Vagina (tissue), 2 donors: ENCODE data around the gene PDXK. TPM values are rescaled to one million over a fixed set of nuclear protein-coding genes. Genes with fewer than 3 reads are reported as not detected.

ENCODE experiments used
- DNase-seq, 2 donors: peaks; one replicate each; pipeline ENCODE4 v3.0.0-alpha.2; 2017; ENCODE audit errors: extremely low spot score in 2 of 2
- H3K27ac ChIP-seq: fragments of 200-600 bp; sonication (generic); one replicate; pipeline ENCODE4 v1.5.1; 2019
- H3K27me3 ChIP-seq: fragments of 200-600 bp; sonication (generic); one replicate; pipeline ENCODE4 v1.5.1; 2019
- H3K36me3 ChIP-seq, 2 donors: fragments of 200-600 bp; sonication (generic); one replicate each; pipeline ENCODE4 v1.5.1; 2017 to 2019
- H3K4me1 ChIP-seq: fragments of 200-600 bp; sonication (generic); one replicate; pipeline ENCODE4 v1.5.1; 2019
- H3K4me3 ChIP-seq, 2 donors: fragments of 200-600 bp; sonication (generic); 1 replicate in 1 of 2; 2 replicates in 1 of 2; pipeline ENCODE4 v1.5.1; 2016 to 2019
- H3K9me3 ChIP-seq: fragments of 200-600 bp; sonication (generic); one replicate; pipeline ENCODE4 v1.5.1; 2019
- CTCF ChIP-seq, 3 experiments: fragments of 450-650 bp in 2 of 3; fragments of 200-600 bp in 1 of 3; sonication (generic) in 1 of 3; IDR thresholded peaks; one replicate each; pipeline ENCODE4 v1.5.1; 2017 to 2019; ENCODE audit warnings: antibody characterized with exemption in 3 of 3, mild to moderate bottlenecking in 2 of 3, moderate library complexity in 2 of 3
- POLR2A ChIP-seq, 2 donors: fragments of 450-650 bp; IDR thresholded peaks; one replicate each; pipeline ENCODE4 v1.6.1; 2017; ENCODE audit warnings: antibody characterized with exemption in 2 of 2, mild to moderate bottlenecking in 2 of 2, moderate library complexity in 2 of 2
- POLR2AphosphoS5 ChIP-seq, 2 donors: sonication (generic); formaldehyde crosslinking; IDR thresholded peaks; one replicate each; pipeline ENCODE4 v1.9.0; 2017; ENCODE audit warnings: antibody characterized with exemption in 2 of 2, mild to moderate bottlenecking in 2 of 2, low read depth in 1 of 2; ENCODE audit not compliant: insufficient read depth in 1 of 2
- intact Hi-C: fragments of 100-400 bp; cut with DNase I; formaldehyde crosslinking; loops from one replicate; pipeline ENCODE4 v1.15.1; 2023
- total RNA-seq: library from RNA; depleted of rRNA; stranded (reverse); fragments of >200 nt; gene quantifications from one replicate; pipeline ENCODE4 v1.2.3, GENCODE V29; 2016

Gene PDXK
- total RNA-seq, 1 donor from 2014 or later = 58.7 TPM

GRCh38 chr21:43691086-43691795 lies 27.7 kb upstream of the PDXK start:
- H3K36me3 ChIP-seq = peaks cover 0 to 71% of the 10 kb centered on the region in 2 donors
- intact Hi-C loops = no loop called here
- no peaks in the 10 kb centered on the region for H3K4me1 ChIP-seq
- H3K27ac ChIP-seq = no peak overlapping the region
- no peaks in the 10 kb centered on the region for H3K27me3 ChIP-seq
- H3K9me3 ChIP-seq = no peaks in the 10 kb centered on the region
- no peak for TF ChIP-seq CTCF (IDR thresholded peaks at IDR 0.05)
- TF ChIP-seq POLR2AphosphoS5 (IDR thresholded peaks at IDR 0.05; ENCODE audit: insufficient read depth in 1 of 2, low read depth in 1 of 2) = no peak
- TF ChIP-seq POLR2A (IDR thresholded peaks at IDR 0.05) = no peak
- no peak overlapping the region for H3K4me3 ChIP-seq
- no peak for DNase-seq

GRCh38 chr21:43691801-43692200 lies 27.1 kb upstream of the PDXK start:
- TF ChIP-seq POLR2AphosphoS5 (IDR thresholded peaks at IDR 0.05; ENCODE audit: insufficient read depth in 1 of 2, low read depth in 1 of 2) (no peak), POLR2A (IDR thresholded peaks at IDR 0.05) (no peak), CTCF (IDR thresholded peaks at IDR 0.05) (no peak)
- no peak overlapping the region for H3K27ac ChIP-seq
- DNase-seq = no peak
- H3K9me3 ChIP-seq = no peaks in the 10 kb centered on the region
- no peaks in the 10 kb centered on the region for H3K27me3 ChIP-seq
- H3K4me3 ChIP-seq = no peak overlapping the region
- H3K36me3 ChIP-seq = peaks cover 0 to 66% of the 10 kb centered on the region in 2 donors
- intact Hi-C loops = no loop called here
- H3K4me1 ChIP-seq = no peaks in the 10 kb centered on the region

- H3K4me3 ChIP-seq = no peak overlapping the region
- TF ChIP-seq POLR2A (IDR thresholded peaks at IDR 0.05) (no peak), POLR2AphosphoS5 (IDR thresholded peaks at IDR 0.05; ENCODE audit: insufficient read depth in 1 of 2, low read depth in 1 of 2) (no peak), CTCF (IDR thresholded peaks at IDR 0.05) (no peak)
- no peak overlapping the region for H3K27ac ChIP-seq
- H3K9me3 ChIP-seq = no peaks in the 10 kb centered on the region
- peaks cover 0 to 54% of the 10 kb centered on the region in 2 donors for H3K36me3 ChIP-seq
- no peaks in the 10 kb centered on the region for H3K4me1 ChIP-seq
- intact Hi-C loops = no loop called here
- H3K27me3 ChIP-seq = no peaks in the 10 kb centered on the region
- no peak for DNase-seq
These were observed 26.0 kb upstream of the PDXK start for GRCh38 chr21:43692949-43693348.

GRCh38 chr21:43693981-43694380 lies 24.9 kb upstream of the PDXK start:
- no peak for DNase-seq
- intact Hi-C loops = no loop called here
- TF ChIP-seq POLR2AphosphoS5 (IDR thresholded peaks at IDR 0.05; ENCODE audit: insufficient read depth in 1 of 2, low read depth in 1 of 2) (no peak), POLR2A (IDR thresholded peaks at IDR 0.05) (no peak), CTCF (IDR thresholded peaks at IDR 0.05) (no peak)
- Histone ChIP-seq H3K4me1 (no peaks in the 10 kb centered on the region), H3K27ac (no peak overlapping the region), H3K27me3 (no peaks in the 10 kb centered on the region), H3K36me3 (peaks cover 0 to 44% of the 10 kb centered on the region in 2 donors), H3K4me3 (no peak overlapping the region), H3K9me3 (no peaks in the 10 kb centered on the region)

- Histone ChIP-seq H3K36me3 (peaks cover 0 to 39% of the 10 kb centered on the region in 2 donors), H3K27ac (no peak overlapping the region), H3K4me3 (no peak overlapping the region), H3K4me1 (no peaks in the 10 kb centered on the region), H3K9me3 (no peaks in the 10 kb centered on the region), H3K27me3 (no peaks in the 10 kb centered on the region)
- no peak for TF ChIP-seq POLR2A (IDR thresholded peaks at IDR 0.05)
- TF ChIP-seq POLR2AphosphoS5 (IDR thresholded peaks at IDR 0.05; ENCODE audit: insufficient read depth in 1 of 2, low read depth in 1 of 2) = no peak
- no peak for TF ChIP-seq CTCF (IDR thresholded peaks at IDR 0.05)
- intact Hi-C loops = no loop called here
- DNase-seq = no peak
These were observed 24.4 kb upstream of the PDXK start for GRCh38 chr21:43694437-43695079.
